NK-92 treated with Interleukin-12 subunit alpha and Interleukin-12 subunit beta, amount 100 ng/mL, for 24 hours (cell line): ENCODE data around the gene PLSCR1.

ENCODE experiments used
- DNase-seq: peaks from one replicate; lab custom pipeline; 2025; lab: John Stamatoyannopoulos, UW

Gene PLSCR1

GRCh38 chr3:146544002-146544928 lies at the start of gene PLSCR1:
Gene PLSCR1 (minus strand): TSS chr3:146544607. CDS start chr3:146536552, 8,055 bp downstream.
- peak; percentile 79 for DNase-seq

- no peak for DNase-seq
Observed at GRCh38 chr3:146593776-146594175, 49.4 kb upstream of the PLSCR1 start.

- DNase-seq: no peak
Observed at GRCh38 chr3:146590521-146590920, 46.1 kb upstream of the PLSCR1 start.

GRCh38 chr3:146589899-146590508 lies 45.6 kb upstream of the PLSCR1 start:
- DNase-seq: no peak

GRCh38 chr3:146585156-146585555 lies 40.7 kb upstream of the PLSCR1 start:
- DNase-seq: no peak

GRCh38 chr3:146581951-146582467 lies 37.6 kb upstream of the PLSCR1 start:
- no peak for DNase-seq

- DNase-seq: no peak
Observed at GRCh38 chr3:146581080-146581601, 36.7 kb upstream of the PLSCR1 start.

- DNase-seq: no peak
Observed at GRCh38 chr3:146577662-146578061, 33.3 kb upstream of the PLSCR1 start.

- no peak for DNase-seq
Observed at GRCh38 chr3:146575636-146576035, 31.2 kb upstream of the PLSCR1 start.

GRCh38 chr3:146574173-146574572 lies 29.8 kb upstream of the PLSCR1 start:
- DNase-seq: no peak

GRCh38 chr3:146569314-146569713 lies 24.9 kb upstream of the PLSCR1 start:
- DNase-seq: no peak

- no peak for DNase-seq
Observed at GRCh38 chr3:146566138-146566537, 21.7 kb upstream of the PLSCR1 start.

- no peak for DNase-seq
Observed at GRCh38 chr3:146561879-146562278, 17.5 kb upstream of the PLSCR1 start.

- no peak for DNase-seq
Observed at GRCh38 chr3:146561463-146561862, 17.1 kb upstream of the PLSCR1 start.

- DNase-seq: no peak
Observed at GRCh38 chr3:146560678-146561077, 16.3 kb upstream of the PLSCR1 start.

GRCh38 chr3:146559388-146559787 lies 15.0 kb upstream of the PLSCR1 start:
- no peak for DNase-seq

- no peak for DNase-seq
Observed at GRCh38 chr3:146558781-146559180, 14.4 kb upstream of the PLSCR1 start.

GRCh38 chr3:146557745-146558144 lies 13.3 kb upstream of the PLSCR1 start:
- no peak for DNase-seq

GRCh38 chr3:146555311-146555710 lies 10.9 kb upstream of the PLSCR1 start:
- DNase-seq: no peak

- no peak for DNase-seq
Observed at GRCh38 chr3:146554151-146554760, 9.8 kb upstream of the PLSCR1 start.

- no peak for DNase-seq
Observed at GRCh38 chr3:146550743-146551510, 6.5 kb upstream of the PLSCR1 start.
